K562 (cell line): ENCODE data around the gene PLEKHA1. TPM values are rescaled to one million over a fixed set of nuclear protein-coding genes. Genes with fewer than 3 reads are reported as not detected.

ENCODE experiments used
- ATAC-seq: fragments of 200-7000 bp; cut with Tn5 transposase; 3 replicates; pipeline ENCODE4 v1.9.1; 2020; ENCODE audit warnings: moderate library complexity
- BruUV-seq: library from RNA; stranded (reverse); fragments of 400-500 nt; replicated peaks from 2 replicates; lab custom pipeline; 2021; lab: Mats Ljungman, UMichigan
- CTCF ChIA-PET: fragments of 300-600 bp; formaldehyde crosslinking; extraction: SDS; loops from one replicate; lab custom pipeline; 2021; ENCODE audit warnings: low intra/inter-chr PET ratio; lab: Yijun Ruan, JAX
- POLR2A ChIA-PET: fragments of 300-600, 350-650 bp; sonication (Branson Sonifier 250); formaldehyde crosslinking; extraction: SDS; loops from one replicate; lab custom pipeline; 2021; ENCODE audit warnings: antibody characterized with exemption, inconsistent platforms; lab: Yijun Ruan, JAX
- DNase-seq, 4 experiments: peaks; one replicate each; pipeline versions ENCODE4 v3.0.0 to v3.0.0-alpha.2; 2011 to 2018; ENCODE audit warnings: low spot score in 3 of 4, mixed read lengths in 3 of 4; ENCODE audit errors: extremely low read depth in 1 of 4
- FAIRE-seq: peaks from 2 replicates; lab custom pipeline; 2011; peaks lifted over from hg19 to GRCh38; lab: Jason Lieb, UNC
- H2AFZ ChIP-seq: 2 replicates; pipeline ENCODE4 v1.6.0; 2011; ENCODE audit warnings: low read depth, low read length, control low read depth, inconsistent platforms
- H3K27ac ChIP-seq: fragments of 200-600 bp; 3 replicates; pipeline ENCODE4 v1.8.0; 2011; ENCODE audit warnings: low read depth, mild to moderate bottlenecking, control low read depth, inconsistent platforms, low read length, moderate library complexity, mixed read lengths; ENCODE audit errors: extremely low read depth
- H3K27me3 ChIP-seq, 2 experiments: fragments of 300-600 bp in 1 of 2; 2 replicates in 1 of 2; 3 replicates in 1 of 2; pipeline versions ENCODE4 v1.6.0 to v1.8.0; 2011; ENCODE audit warnings: inconsistent platforms in 2 of 2, low read length in 2 of 2, mild to moderate bottlenecking in 1 of 2, mixed read lengths in 1 of 2, moderate library complexity in 1 of 2; ENCODE audit not compliant: control insufficient read depth in 2 of 2, insufficient read depth in 2 of 2
- H3K36me3 ChIP-seq: fragments of 300-600 bp; 3 replicates; pipeline ENCODE4 v1.8.0; 2011; ENCODE audit warnings: mild to moderate bottlenecking, low read length, inconsistent platforms; ENCODE audit not compliant: control insufficient read depth, insufficient read depth
- H3K4me1 ChIP-seq, 2 experiments: fragments of 200-600 bp in 1 of 2; replicated peaks in 1 of 2; 2 replicates in 1 of 2; 3 replicates in 1 of 2; pipeline versions ENCODE4 v1.5.1 to v1.8.0; 2011; ENCODE audit warnings: inconsistent platforms in 2 of 2, low read length in 2 of 2, mild to moderate bottlenecking in 1 of 2, mixed read lengths in 1 of 2, moderate library complexity in 1 of 2; ENCODE audit not compliant: control insufficient read depth in 2 of 2, insufficient read depth in 2 of 2
- H3K4me2 ChIP-seq: 2 replicates; pipeline ENCODE4 v1.6.1; 2011; ENCODE audit warnings: low read length, control low read depth, inconsistent platforms, mixed read lengths; ENCODE audit not compliant: insufficient read depth
- H3K4me3 ChIP-seq: fragments of 200-600 bp; sonication (generic), shearing (Covaris generic); 2 replicates; pipeline ENCODE4 v1.5.1; 2016; ENCODE audit warnings: control low read depth, inconsistent platforms
- H3K79me2 ChIP-seq: fragments of 200-600 bp; 3 replicates; pipeline ENCODE4 v1.8.0; 2011; ENCODE audit warnings: low read length, inconsistent platforms; ENCODE audit not compliant: control insufficient read depth, insufficient read depth
- H3K9ac ChIP-seq, 2 experiments: 2 replicates each; pipeline versions ENCODE4 v1.6.0 to v1.6.1; 2011; ENCODE audit warnings: low read depth in 2 of 2, low read length in 2 of 2, control low read depth in 1 of 2, inconsistent platforms in 1 of 2, mild to moderate bottlenecking in 1 of 2, mixed read lengths in 1 of 2; ENCODE audit not compliant: insufficient read depth in 1 of 2
- H3K9me1 ChIP-seq: one replicate; pipeline ENCODE4 v1.6.0; 2011; ENCODE audit warnings: inconsistent platforms, mild to moderate bottlenecking, low read length, moderate library complexity; ENCODE audit not compliant: control insufficient read depth, insufficient read depth
- H3K9me3 ChIP-seq: replicated peaks from 2 replicates; pipeline ENCODE4 v1.5.1; 2011; ENCODE audit warnings: low read depth, low read length, inconsistent platforms; ENCODE audit not compliant: control insufficient read depth, insufficient read depth
- H4K20me1 ChIP-seq: replicated peaks from 2 replicates; pipeline ENCODE4 v1.6.1; 2011; ENCODE audit warnings: low read length, inconsistent platforms, mixed read lengths; ENCODE audit not compliant: control insufficient read depth, insufficient read depth
- ARID4B ChIP-seq: sonication (generic); formaldehyde crosslinking; IDR thresholded peaks from 2 replicates; pipeline ENCODE4 v1.8.0; 2022; ENCODE audit warnings: mild to moderate bottlenecking, missing genetic modification reagents
- DPF2 ChIP-seq: fragments of 450-650 bp; IDR thresholded peaks from 2 replicates; pipeline ENCODE4 v1.6.1; 2016
- ELK3 ChIP-seq: fragments of 450-650 bp; formaldehyde crosslinking; IDR thresholded peaks from 2 replicates; pipeline ENCODE4 v1.4.0; 2020; ENCODE audit warnings: mild to moderate bottlenecking
- FOXJ3 ChIP-seq: sonication (generic); formaldehyde crosslinking; IDR thresholded peaks from 2 replicates; pipeline ENCODE4 v1.4.0; 2020; ENCODE audit warnings: mild to moderate bottlenecking, missing genetic modification reagents
- FOXP4 ChIP-seq: sonication (generic); formaldehyde crosslinking; IDR thresholded peaks from 2 replicates; pipeline ENCODE4 v1.8.0; 2022; ENCODE audit warnings: mild to moderate bottlenecking, missing genetic modification reagents, borderline replicate concordance
- MCM3 ChIP-seq: fragments of 450-650 bp; IDR thresholded peaks from 2 replicates; pipeline ENCODE4 v1.6.1; 2016
- NR1H2 ChIP-seq: sonication (generic); formaldehyde crosslinking; IDR thresholded peaks from 2 replicates; pipeline ENCODE4 v1.4.0; 2020; ENCODE audit warnings: mild to moderate bottlenecking, missing genetic modification reagents
- RAD51 ChIP-seq: fragments of 450-650 bp; IDR thresholded peaks from 2 replicates; pipeline ENCODE4 v1.7.1; 2016; ENCODE audit warnings: low read depth, mild to moderate bottlenecking, borderline replicate concordance
- SAFB2 ChIP-seq: fragments of 200-400 bp; formaldehyde crosslinking; IDR thresholded peaks from 2 replicates; pipeline ENCODE4 v1.6.1; 2018; ENCODE audit warnings: borderline replicate concordance, low read length, low read depth, moderate library complexity; ENCODE audit not compliant: severe bottlenecking
- SMARCA5 ChIP-seq: fragments of 450-650 bp; IDR thresholded peaks from 2 replicates; pipeline ENCODE4 v1.6.1; 2016
- TBL1XR1 ChIP-seq, 2 experiments: IDR thresholded peaks; 2 replicates each; pipeline ENCODE4 v1.6.1; 2012; ENCODE audit warnings: improper control_type of control experiment in 2 of 2, low read length in 2 of 2, mild to moderate bottlenecking in 1 of 2
- TCF7 ChIP-seq: sonication (generic); IDR thresholded peaks from 2 replicates; pipeline ENCODE4 v1.6.1; 2016; ENCODE audit warnings: antibody characterized with exemption, borderline replicate concordance
- WGBS: fragments of 100-300 bp; shearing (Covaris generic); methylation state at CpG from one replicate; pipeline ENCODE4 v1.1.6; 2016; ENCODE audit warnings: low coverage, mixed read lengths; ENCODE audit not compliant: insufficient coverage; ENCODE audit errors: missing lambda C conversion rate; 5-methylcytosine and 5-hydroxymethylcytosine counted together
- in situ Hi-C: fragments of 300-500 bp; cut with MboI; formaldehyde crosslinking; loops from 4 replicates; pipeline ENCODE4 v1.15.0; 2018; ENCODE audit warnings: inconsistent platforms, mixed read lengths
- intact Hi-C: fragments of 100-400 bp; cut with micrococcal nuclease; formaldehyde crosslinking; loops from 2 replicates; pipeline ENCODE4 v1.14.2; 2022
- polyA plus RNA-seq, 8 experiments: library from polyadenylated mRNA; depleted of rRNA in 4 of 8; stranded (reverse) in 5 of 8; unstranded in 3 of 8; fragments of >200 nt; fragmentation: Nextera tagmentation in 2 of 8; fragmentation: Illumina TruSeq in 1 of 8; extraction: Ambion mirVana in 2 of 8; extraction: Trizol in 1 of 8; gene quantifications; 2 replicates each; pipeline versions ENCODE4 v1.2.1 to v1.2.3, GENCODE V29; 2011 to 2014; ENCODE audit warnings: inconsistent platforms in 1 of 8, missing spikeins in 1 of 8
- total RNA-seq, 7 experiments: library from RNA; depleted of rRNA in 6 of 7; stranded (reverse); fragments of >200 nt in 6 of 7; fragmentation: Illumina TruSeq in 2 of 7; extraction: Trizol in 2 of 7; gene quantifications; 2 replicates each; pipeline versions ENCODE4 v1.2.1 to v1.2.3, GENCODE V29; 2011 to 2021; ENCODE audit warnings: low replicate concordance in 1 of 7
- TF ChIP-seq, protein P1 (sequence below): fragments of 200-400 bp; formaldehyde crosslinking; IDR thresholded peaks from 2 replicates; pipeline ENCODE4 v1.6.1; 2017; ENCODE audit warnings: mild to moderate bottlenecking, low read depth, low read length, moderate library complexity

The PLEKHA1 gene
- total and polyA plus RNA-seq, 9 of the 15 experiments (the other 6 are each of a cell fraction or from before 2014, with no cell fraction given): 0.05 to 4.7 (median 1.0) TPM

DNA sequence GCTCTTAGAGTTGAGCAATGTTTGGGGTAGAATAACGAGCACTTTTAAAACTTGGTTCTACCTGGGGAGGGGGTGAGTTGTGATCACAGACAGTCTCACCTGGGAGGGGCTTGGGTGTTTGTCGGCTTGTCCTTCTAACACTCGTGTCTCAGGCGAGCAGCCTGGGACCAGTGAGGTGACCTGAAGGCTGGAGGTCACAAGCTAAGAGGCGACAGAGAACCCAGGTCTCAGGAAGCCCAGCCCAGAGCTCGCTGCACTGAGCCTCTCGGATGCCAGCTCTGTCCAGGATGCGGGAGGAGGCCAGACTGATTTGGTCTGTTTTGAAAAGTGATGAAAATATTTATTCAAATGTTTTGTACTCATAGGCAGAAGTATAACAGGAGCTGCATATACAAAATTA, 98.6 kb downstream of the PLEKHA1 start:
- intact Hi-C loops (no loop called here), in situ Hi-C loops (no loop called here)
- WGBS: 0% methylated on average over 7 of the region's 8 CpGs
- no peaks in the 10 kb centered on the region for H3K79me2 ChIP-seq
- no peaks in the 10 kb centered on the region for H3K9me3 ChIP-seq
- DNase-seq (no peak), FAIRE-seq (no peak), ATAC-seq (no peak)
- peaks cover 0 to 18% of the 10 kb centered on the region in 2 experiments; a peak in 2 of 5 replicates for H3K27me3 ChIP-seq
- H3K27ac ChIP-seq: no peak overlapping the region
- H2AFZ ChIP-seq: no peak overlapping the region
- H4K20me1 ChIP-seq: no peaks in the 10 kb centered on the region; the same call in 1 of the 2 replicates
- no peaks in the 10 kb centered on the region for H3K36me3 ChIP-seq
- no peak overlapping the region for H3K4me3 ChIP-seq
- BruUV-seq: no TSS peak
- no peaks in the 10 kb centered on the region for H3K9me1 ChIP-seq
- no peak overlapping the region for H3K9ac ChIP-seq
- no peak overlapping the region for H3K4me2 ChIP-seq
- CTCF ChIA-PET: no interaction called here
- POLR2A ChIA-PET: no interaction called here
- H3K4me1 ChIP-seq: no peaks in the 10 kb centered on the region
- TF ChIP-seq DPF2 (no peak), TCF7 (no peak), FOXP4 (no peak), NR1H2 (CRISPR knock-in tag) (no peak), ARID4B (CRISPR knock-in tag) (no peak), SMARCA5 (no peak), MCM3 (no peak), SAFB2 (no peak), TBL1XR1 (IDR thresholded peaks at IDR 0.05; ENCODE audit: low read length in 2 of 2) (no peak), RAD51 (no peak), FOXJ3 (CRISPR knock-in tag) (no peak), ELK3 (CRISPR knock-in tag) (no peak)
- TF ChIP-seq, protein P1, sequence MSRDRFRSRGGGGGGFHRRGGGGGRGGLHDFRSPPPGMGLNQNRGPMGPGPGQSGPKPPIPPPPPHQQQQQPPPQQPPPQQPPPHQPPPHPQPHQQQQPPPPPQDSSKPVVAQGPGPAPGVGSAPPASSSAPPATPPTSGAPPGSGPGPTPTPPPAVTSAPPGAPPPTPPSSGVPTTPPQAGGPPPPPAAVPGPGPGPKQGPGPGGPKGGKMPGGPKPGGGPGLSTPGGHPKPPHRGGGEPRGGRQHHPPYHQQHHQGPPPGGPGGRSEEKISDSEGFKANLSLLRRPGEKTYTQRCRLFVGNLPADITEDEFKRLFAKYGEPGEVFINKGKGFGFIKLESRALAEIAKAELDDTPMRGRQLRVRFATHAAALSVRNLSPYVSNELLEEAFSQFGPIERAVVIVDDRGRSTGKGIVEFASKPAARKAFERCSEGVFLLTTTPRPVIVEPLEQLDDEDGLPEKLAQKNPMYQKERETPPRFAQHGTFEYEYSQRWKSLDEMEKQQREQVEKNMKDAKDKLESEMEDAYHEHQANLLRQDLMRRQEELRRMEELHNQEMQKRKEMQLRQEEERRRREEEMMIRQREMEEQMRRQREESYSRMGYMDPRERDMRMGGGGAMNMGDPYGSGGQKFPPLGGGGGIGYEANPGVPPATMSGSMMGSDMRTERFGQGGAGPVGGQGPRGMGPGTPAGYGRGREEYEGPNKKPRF: no peak
